Measurements from ENCODE around the gene MARS2. TPM values are rescaled to one million over a fixed set of nuclear protein-coding genes. Genes with fewer than 3 reads are reported as not detected.
"Not testable (repeated sequence)": the region's sequence is repeated elsewhere in the genome, so short reads cannot be mapped to it uniquely, and the experiment has no call there.

The MARS2 gene
- polyA plus RNA-seq (ENCODE audit: insufficient read length): 3.9 TPM

DNA sequence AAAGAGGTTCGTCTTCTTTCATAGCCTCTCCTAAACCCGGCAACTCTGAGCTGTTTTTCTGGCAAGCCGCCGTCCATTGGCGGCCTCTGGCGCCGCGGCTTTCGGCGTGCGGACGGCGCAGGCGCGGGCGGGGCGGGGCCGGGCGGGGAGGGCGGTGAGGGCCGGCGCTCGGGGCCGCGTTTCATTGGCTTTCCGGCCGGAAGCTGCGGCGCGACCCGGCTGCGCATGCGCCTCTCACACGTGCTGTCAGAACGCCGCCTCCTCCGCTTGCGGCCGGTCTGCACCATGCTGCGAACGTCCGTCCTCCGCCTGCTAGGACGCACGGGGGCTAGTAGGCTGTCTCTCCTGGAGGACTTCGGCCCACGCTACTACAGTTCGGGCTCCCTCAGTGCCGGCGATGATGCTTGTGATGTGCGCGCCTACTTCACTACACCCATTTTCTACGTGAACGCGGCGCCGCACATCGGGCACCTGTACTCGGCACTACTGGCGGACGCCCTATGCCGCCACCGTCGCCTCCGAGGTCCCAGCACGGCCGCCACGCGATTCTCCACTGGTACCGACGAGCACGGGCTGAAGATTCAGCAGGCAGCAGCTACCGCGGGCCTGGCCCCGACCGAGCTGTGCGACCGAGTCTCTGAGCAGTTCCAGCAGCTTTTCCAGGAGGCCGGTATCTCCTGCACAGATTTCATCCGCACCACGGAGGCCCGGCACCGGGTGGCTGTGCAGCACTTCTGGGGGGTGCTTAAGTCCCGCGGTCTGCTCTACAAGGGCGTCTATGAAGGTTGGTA lies at the start of gene MARS2:
TSS of gene MARS2 (plus strand) at position 249 of the 791 bp plus-strand sequence. CDS start at position 286, 37 bp downstream.
- DNase-seq: peak; percentile 96

DNA sequence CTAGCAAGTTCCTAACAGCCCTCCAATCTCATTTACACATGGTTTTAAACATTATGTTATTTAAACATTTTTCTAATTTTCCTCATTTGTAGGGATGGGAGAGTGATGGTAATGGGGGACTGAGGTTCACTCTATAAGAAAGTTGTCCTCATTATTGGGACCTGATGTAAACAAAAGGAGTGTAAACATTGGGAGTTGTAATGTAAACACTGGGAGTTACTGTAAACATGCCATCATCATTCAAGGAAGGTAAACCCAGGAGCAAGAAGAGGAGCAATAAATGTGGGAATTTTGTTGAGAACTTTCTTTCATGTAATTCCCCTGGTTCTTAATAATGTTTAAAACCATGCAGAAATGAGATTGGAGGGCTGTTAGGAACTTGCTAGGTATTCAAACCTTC lies 47.6 kb upstream of the MARS2 start:
- DNase-seq: no peak

- no peak for DNase-seq
Measured at GRCh38 chr2:197661626-197662025, 43.5 kb upstream of the MARS2 start.

- DNase-seq: no peak
Measured at GRCh38 chr2:197666277-197666676, 38.9 kb upstream of the MARS2 start.

GRCh38 chr2:197668296-197668695 lies 36.9 kb upstream of the MARS2 start:
- no peak for DNase-seq

DNA sequence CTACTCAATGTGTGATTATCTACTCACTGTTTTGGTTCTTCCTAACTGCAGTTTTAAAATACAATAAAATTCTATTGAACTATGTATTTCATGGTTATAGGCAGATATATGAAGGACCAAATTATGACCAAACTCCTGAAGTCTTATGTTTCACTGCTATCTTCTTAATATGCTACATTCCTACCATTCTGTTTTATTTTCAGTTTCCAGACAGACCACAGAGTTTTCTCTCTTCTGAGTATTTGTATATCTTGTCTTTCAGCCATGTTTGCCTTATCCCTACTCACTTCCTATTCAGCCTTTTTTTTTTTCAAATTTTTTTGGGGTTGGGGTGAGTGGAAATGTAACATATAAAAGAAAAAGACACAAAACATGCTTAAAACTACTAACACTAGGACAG lies 36.1 kb upstream of the MARS2 start:
- no peak for DNase-seq

DNA sequence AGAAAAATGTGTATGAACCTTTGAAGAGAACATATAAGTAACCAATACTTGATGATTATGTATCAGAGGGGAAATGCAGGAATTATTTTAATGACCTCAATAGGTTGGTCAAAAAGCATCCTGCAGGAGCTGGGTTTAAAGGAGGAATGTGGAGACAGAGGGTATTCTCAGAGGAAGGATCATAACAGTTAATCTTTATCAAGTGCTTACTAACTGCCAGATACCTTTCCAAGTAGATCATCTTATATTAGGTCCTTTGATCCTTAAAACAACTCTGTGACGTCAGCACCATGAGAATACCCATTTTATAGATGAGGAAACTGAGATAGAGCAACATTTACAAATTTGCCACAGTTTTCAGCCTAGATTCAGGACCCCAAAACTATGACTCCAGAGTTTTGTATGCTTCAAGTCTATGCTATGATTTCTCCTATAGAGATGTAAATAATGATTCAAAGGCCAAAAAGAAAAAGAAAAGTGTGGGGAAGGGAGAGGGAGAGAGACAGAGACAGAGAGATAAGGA lies 32.7 kb upstream of the MARS2 start:
- DNase-seq: no peak

DNA sequence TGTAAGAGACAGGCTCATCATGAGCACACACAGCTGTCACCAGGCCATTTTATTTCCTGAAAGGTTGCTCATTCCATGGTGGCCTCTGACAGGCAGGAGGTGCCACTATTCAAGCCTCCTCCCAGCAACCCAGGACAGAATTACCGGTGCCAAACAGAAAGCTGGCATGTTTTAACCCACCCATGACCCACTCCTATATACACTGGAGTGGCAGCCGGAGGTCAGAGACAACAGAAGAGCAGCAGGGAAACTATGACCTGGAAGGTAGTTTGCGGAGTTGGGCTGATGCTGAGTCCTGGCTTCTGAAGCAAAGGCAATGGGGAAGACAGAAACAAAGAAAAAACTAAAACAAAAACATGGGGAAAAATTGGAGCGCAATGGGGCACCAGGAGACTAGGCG lies 32.1 kb upstream of the MARS2 start:
- DNase-seq: peak; percentile 9

- DNase-seq: peak; percentile 12
Measured at GRCh38 chr2:197673606-197674005, 31.6 kb upstream of the MARS2 start.

- DNase-seq: peak; percentile 19
Measured at GRCh38 chr2:197674060-197674459, 31.1 kb upstream of the MARS2 start.

- peak; percentile 44 for DNase-seq
Measured at GRCh38 chr2:197674591-197674990, 30.6 kb upstream of the MARS2 start.

DNA sequence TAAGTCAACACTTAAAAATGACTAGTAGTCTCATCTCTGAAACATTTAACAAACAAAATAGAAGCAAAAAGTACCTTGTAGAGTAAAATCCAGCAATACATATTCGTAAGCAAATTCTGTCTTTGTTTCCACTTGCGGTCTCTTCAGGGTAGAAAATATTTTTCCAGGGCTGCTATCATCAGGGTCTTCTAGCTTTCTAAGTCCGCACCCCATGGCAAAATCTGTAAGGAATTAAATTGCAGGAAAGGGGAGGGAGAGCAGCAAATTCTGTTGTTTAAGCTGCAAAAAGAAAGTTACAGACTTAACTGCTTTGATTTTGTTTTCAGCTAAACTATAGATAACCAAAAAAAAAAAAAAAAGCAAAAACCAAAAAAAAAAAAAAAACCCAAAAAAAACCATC lies 29.9 kb upstream of the MARS2 start, which contains the start of gene RFTN2:
TSS of gene RFTN2 (minus strand) at position 342 of the 400 bp plus-strand sequence. CDS start at position 213, 129 bp downstream.
- DNase-seq: peak; percentile 43

DNA sequence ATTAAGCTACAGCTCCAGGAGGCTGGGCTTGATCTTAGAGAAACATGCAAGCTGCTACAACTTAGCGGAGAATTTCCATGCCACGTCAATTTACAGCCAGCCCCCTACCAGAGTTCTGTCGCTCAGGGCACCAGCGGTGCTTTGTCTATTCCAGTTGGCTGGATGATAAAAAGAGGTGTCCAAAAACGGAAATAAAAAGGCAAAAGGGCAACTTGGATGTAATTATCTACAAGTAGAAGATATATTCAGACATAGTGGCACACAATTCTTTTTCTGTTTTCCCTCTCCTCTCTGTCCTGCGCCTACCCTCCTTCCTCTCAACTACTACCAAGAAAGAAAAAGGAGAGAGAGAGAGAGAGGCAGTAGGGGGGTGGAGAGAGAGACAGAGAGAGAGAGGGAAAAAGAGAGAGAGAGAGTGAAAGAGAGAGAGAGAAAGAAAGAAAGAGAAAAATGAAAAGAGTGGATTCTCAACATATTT lies 29.4 kb upstream of the MARS2 start:
- peak; percentile 87 for DNase-seq

- DNase-seq: no peak
Measured at GRCh38 chr2:197677056-197677455, 28.1 kb upstream of the MARS2 start.

DNA sequence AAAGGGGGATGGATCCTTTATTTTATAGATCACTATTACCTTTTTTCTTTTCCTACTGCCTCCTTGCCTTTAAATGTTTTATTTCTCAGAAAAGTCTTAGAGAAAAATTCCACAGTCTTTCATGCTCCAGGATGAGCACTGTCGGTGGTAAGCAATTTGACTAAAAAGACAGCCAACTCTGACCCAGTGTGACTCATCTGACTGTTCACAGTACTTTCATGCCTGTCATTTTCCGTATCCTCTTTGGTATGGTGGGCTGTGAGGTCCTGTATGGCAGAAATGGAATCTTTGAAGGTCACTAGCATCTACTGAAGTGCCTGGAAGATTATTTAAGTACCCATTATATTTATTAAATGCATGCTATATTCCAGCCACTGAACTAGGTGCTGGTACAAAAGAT lies 27.7 kb upstream of the MARS2 start:
- no peak for DNase-seq

DNA sequence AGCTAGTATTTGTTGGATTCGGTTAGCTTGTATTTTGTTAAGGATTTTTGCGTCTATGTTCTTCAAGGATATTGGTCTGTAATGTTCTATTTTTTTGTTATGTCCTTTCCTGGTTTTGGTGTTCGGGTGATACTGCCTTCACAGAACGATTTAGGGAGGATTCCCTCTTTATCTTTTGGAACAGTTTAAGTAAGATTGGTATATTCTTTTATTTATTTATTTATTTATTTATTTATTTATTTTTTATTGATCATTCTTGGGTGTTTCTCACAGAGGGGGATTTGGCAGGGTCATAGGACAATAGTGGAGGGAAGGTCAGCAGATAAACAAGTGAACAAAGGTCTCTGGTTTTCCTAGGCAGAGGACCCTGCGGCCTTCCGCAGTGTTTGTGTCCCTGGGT lies 10.0 kb upstream of the MARS2 start:
- DNase-seq: not testable (repeated sequence)

DNA sequence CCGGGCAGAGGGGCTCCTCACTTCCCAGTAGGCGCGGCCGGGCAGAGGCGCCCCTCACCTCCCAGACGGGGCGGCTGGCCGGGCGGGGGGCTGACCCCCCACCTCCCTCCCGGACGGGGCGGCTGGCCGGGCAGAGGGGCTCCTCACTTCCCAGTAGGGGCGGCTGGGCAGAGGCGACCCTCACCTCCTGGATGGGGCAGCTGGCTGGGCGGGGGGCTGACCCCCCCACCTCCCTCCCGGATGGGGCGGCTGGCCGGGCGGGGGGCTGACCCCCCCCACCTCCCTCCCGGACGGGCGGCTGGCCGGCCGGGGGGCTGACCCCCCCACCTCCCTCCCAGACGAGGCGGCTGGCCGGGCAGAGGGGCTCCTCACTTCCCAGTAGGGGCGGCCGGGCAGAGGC lies 9.2 kb upstream of the MARS2 start:
- not testable (repeated sequence) for DNase-seq

DNA sequence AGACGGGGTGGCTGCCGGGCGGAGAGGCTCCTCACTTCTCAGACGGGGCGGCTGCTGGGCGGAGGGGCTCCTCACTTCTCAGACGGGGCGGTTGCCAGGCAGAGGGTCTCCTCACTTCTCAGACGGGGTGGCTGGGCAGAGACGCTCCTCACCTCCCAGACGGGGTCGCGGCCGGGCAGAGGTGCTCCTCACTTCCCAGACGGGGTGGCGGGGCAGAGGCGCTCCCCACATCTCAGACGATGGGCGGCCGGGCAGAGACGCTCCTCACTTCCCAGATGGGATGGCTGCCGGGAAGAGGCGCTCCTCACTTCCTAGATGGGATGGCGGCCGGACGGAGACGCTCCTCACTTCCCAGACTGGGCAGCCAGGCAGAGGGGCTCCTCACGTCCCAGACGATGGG lies 8.6 kb upstream of the MARS2 start:
- not testable (repeated sequence) for DNase-seq

GRCh38 chr2:197699724-197700123 lies 5.4 kb upstream of the MARS2 start:
- DNase-seq: not testable (repeated sequence)

DNA sequence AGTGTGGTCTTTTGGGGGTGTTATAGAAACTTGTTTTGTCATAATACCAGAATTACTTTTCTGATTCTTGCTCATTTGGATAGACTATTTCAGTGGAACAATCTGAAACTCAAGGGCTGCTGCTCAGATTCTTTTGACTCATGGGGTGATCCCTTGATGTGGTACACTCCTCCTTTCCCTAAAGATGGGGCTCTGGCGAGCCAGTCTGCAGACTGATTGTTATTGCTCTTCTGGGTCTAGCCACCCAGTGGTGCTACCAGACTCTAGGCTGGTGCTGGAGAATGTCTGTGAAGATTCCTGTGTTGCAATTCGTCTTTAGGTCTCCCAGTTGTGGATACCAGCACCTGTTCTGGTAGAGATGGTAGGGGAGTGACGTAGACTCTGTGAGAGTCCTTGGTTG lies 4.2 kb upstream of the MARS2 start:
- no peak for DNase-seq

GRCh38 chr2:197704434-197705120 lies 592 bp upstream of the MARS2 start:
- DNase-seq: no peak

DNA sequence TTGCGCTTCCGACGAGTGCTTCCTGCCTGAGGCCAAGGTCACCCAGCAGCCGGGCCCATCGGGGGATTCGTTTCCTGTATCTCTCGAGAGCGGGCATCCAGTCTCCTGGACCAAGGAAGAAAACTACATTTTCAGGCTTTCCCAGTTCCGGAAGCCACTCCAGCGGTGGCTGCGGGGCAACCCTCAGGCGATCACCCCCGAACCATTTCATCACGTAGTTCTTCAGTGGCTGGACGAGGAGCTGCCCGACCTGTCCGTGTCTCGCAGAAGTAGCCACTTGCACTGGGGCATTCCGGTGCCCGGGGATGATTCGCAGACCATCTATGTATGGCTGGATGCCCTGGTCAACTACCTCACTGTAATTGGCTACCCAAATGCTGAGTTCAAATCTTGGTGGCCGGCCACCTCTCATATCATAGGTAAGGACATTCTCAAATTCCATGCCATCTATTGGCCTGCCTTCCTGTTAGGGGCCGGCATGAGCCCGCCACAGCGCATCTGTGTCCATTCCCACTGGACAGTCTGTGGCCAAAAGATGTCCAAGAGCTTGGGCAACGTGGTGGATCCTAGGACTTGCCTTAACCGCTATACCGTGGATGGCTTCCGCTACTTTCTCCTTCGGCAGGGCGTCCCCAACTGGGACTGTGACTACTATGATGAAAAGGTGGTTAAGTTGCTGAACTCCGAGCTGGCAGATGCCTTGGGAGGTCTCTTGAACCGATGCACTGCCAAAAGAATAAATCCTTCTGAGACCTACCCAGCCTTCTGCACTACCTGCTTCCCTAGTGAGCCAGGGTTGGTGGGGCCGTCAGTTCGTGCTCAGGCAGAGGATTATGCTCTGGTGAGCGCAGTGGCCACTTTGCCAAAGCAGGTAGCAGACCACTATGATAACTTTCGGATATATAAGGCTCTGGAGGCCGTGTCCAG lies 1.0 kb downstream of the MARS2 start:
- peak; percentile 19 for DNase-seq

Measured in hindlimb muscle (tissue), 1 donor.